Astrocyte (in vitro differentiated cells and primary cell): Measurements from ENCODE around the gene CCDC78. TPM values are rescaled to one million over a fixed set of nuclear protein-coding genes. Genes with fewer than 3 reads are reported as not detected.

Experiments used
- DNase-seq: peaks from one replicate; pipeline ENCODE4 v3.0.0-alpha.2; 2010; ENCODE audit warnings: low read depth
- FAIRE-seq: peaks from 2 replicates; lab custom pipeline; 2011; peaks lifted over from hg19 to GRCh38; lab: Jason Lieb, UNC
- H2AFZ ChIP-seq: 2 replicates; pipeline ENCODE4 v1.6.0; 2012; ENCODE audit warnings: low read depth, low read length, inconsistent platforms
- H3K27ac ChIP-seq: 2 replicates; pipeline ENCODE4 v1.5.1; 2011; ENCODE audit warnings: low read depth, low read length, inconsistent platforms
- H3K27me3 ChIP-seq: 2 replicates; pipeline ENCODE4 v1.6.0; 2011; ENCODE audit warnings: low read length, inconsistent platforms; ENCODE audit not compliant: insufficient read depth
- H3K36me3 ChIP-seq: 2 replicates; pipeline ENCODE4 v1.5.1; 2011; ENCODE audit warnings: low read length, inconsistent platforms; ENCODE audit not compliant: insufficient read depth
- H3K4me1 ChIP-seq: 2 replicates; pipeline ENCODE4 v1.5.1; 2011; ENCODE audit warnings: low read length, inconsistent platforms; ENCODE audit not compliant: insufficient read depth
- H3K4me2 ChIP-seq: 2 replicates; pipeline ENCODE4 v1.6.0; 2012; ENCODE audit warnings: low read length, inconsistent platforms
- H3K4me3 ChIP-seq: 2 replicates; pipeline ENCODE4 v1.5.1; 2011; ENCODE audit warnings: low read depth, mild to moderate bottlenecking, low read length, inconsistent platforms; ENCODE audit not compliant: insufficient read depth
- H3K79me2 ChIP-seq: 2 replicates; pipeline ENCODE4 v1.6.0; 2012; ENCODE audit warnings: mild to moderate bottlenecking, low read length, inconsistent platforms; ENCODE audit not compliant: insufficient read depth
- H3K9ac ChIP-seq: 2 replicates; pipeline ENCODE4 v1.6.0; 2012; ENCODE audit warnings: mild to moderate bottlenecking, low read length, inconsistent platforms
- H3K9me3 ChIP-seq: 2 replicates; pipeline ENCODE4 v1.5.1; 2012; ENCODE audit warnings: low read depth, mild to moderate bottlenecking, low read length, inconsistent platforms; ENCODE audit not compliant: insufficient read depth
- H4K20me1 ChIP-seq: 2 replicates; pipeline ENCODE4 v1.6.0; 2012; ENCODE audit warnings: low read length, inconsistent platforms; ENCODE audit not compliant: insufficient read depth
- H3K27ac Mint-ChIP-seq: one replicate; pipeline ENCODE4 v1.8.0; 2021; ENCODE audit warnings: mild to moderate bottlenecking, mixed read lengths; ENCODE audit not compliant: unreplicated experiment
- H3K27me3 Mint-ChIP-seq: one replicate; pipeline ENCODE4 v1.8.0; 2021; ENCODE audit warnings: low read depth, mixed read lengths; ENCODE audit not compliant: unreplicated experiment
- H3K36me3 Mint-ChIP-seq: one replicate; pipeline ENCODE4 v1.8.0; 2021; ENCODE audit warnings: low read depth, mixed read lengths; ENCODE audit not compliant: unreplicated experiment
- H3K4me1 Mint-ChIP-seq: one replicate; pipeline ENCODE4 v1.8.0; 2021; ENCODE audit warnings: low read depth, mixed read lengths; ENCODE audit not compliant: unreplicated experiment
- H3K4me3 Mint-ChIP-seq: one replicate; pipeline ENCODE4 v1.8.0; 2021; ENCODE audit warnings: mild to moderate bottlenecking, moderate library complexity, mixed read lengths; ENCODE audit not compliant: unreplicated experiment
- H3K9me3 Mint-ChIP-seq: one replicate; pipeline ENCODE4 v1.8.0; 2021; ENCODE audit warnings: mild to moderate bottlenecking, mixed read lengths; ENCODE audit not compliant: unreplicated experiment
- CTCF ChIP-seq: IDR thresholded peaks from 2 replicates; pipeline ENCODE4 v1.5.1; 2011; ENCODE audit warnings: low read depth, mild to moderate bottlenecking, inconsistent platforms, low read length, moderate library complexity; ENCODE audit not compliant: insufficient read depth
- EZH2 ChIP-seq: IDR thresholded peaks from 2 replicates; pipeline ENCODE4 v1.6.1; 2012; ENCODE audit warnings: mild to moderate bottlenecking, low read length, inconsistent platforms; ENCODE audit not compliant: insufficient read depth
- total RNA-seq: library from RNA; stranded (reverse); gene quantifications from 2 replicates; pipeline ENCODE4 v1.2.1, GENCODE V29; 2021

Gene CCDC78
- total RNA-seq, 1 donor from 2014 or later, result 4.7 TPM

GRCh38 chr16:729768-730665 lies 3.8 kb upstream of the CCDC78 start:
- H3K27ac ChIP-seq, result no peak overlapping the region
- H3K36me3 ChIP-seq, result no peaks in the 10 kb centered on the region
- H3K9ac ChIP-seq, result no peak overlapping the region
- H3K4me3 ChIP-seq, result no peak overlapping the region
- Mint-ChIP-seq H3K4me1 (no peaks in the 10 kb centered on the region), H3K4me3 (no peak overlapping the region), H3K27ac (no peak overlapping the region), H3K36me3 (peaks cover 5% of the 10 kb centered on the region), H3K9me3 (no peaks in the 10 kb centered on the region), H3K27me3 (no peaks in the 10 kb centered on the region)
- no peaks in the 10 kb centered on the region for H4K20me1 ChIP-seq
- peaks cover 12% of the 10 kb centered on the region for H3K4me1 ChIP-seq
- FAIRE-seq (no peak), DNase-seq (no peak)
- no peak overlapping the region for H2AFZ ChIP-seq
- H3K27me3 ChIP-seq, result no peaks in the 10 kb centered on the region
- no peak for TF ChIP-seq CTCF
- TF ChIP-seq EZH2, result no peak
- H3K4me2 ChIP-seq, result no peak overlapping the region
- H3K9me3 ChIP-seq, result no peaks in the 10 kb centered on the region
- no peaks in the 10 kb centered on the region for H3K79me2 ChIP-seq

GRCh38 chr16:728890-729744 lies 2.9 kb upstream of the CCDC78 start:
- Histone ChIP-seq H3K27ac (no peak overlapping the region), H3K4me1 (peaks cover 12% of the 10 kb centered on the region), H3K27me3 (no peaks in the 10 kb centered on the region), H2AFZ (no peak overlapping the region), H3K79me2 (no peaks in the 10 kb centered on the region), H3K9ac (peak overlapping the region; percentile 35), H3K9me3 (no peaks in the 10 kb centered on the region), H3K4me2 (peak overlapping the region; percentile 94), H3K36me3 (no peaks in the 10 kb centered on the region), H3K4me3 (peak overlapping the region; percentile 28), H4K20me1 (peaks cover under 1% of the 10 kb centered on the region)
- Mint-ChIP-seq H3K4me1 (no peaks in the 10 kb centered on the region), H3K27me3 (no peaks in the 10 kb centered on the region), H3K9me3 (no peaks in the 10 kb centered on the region), H3K36me3 (peaks cover 5% of the 10 kb centered on the region), H3K27ac (no peak overlapping the region), H3K4me3 (peak overlapping the region; percentile 34)
- DNase-seq (no peak), FAIRE-seq (no peak)
- TF ChIP-seq CTCF (no peak), EZH2 (no peak)
